GM23338 (cell line): Measurements from ENCODE around the gene ZDHHC13. TPM values are rescaled to one million over a fixed set of nuclear protein-coding genes. Genes with fewer than 3 reads are reported as not detected.

Source experiments
- ATAC-seq: fragments of 200-7000 bp; cut with Tn5 transposase; 3 replicates; pipeline ENCODE4 v1.9.1; 2020
- DNase-seq: peaks from one replicate; pipeline ENCODE4 v3.0.0-alpha.2; 2015; ENCODE audit warnings: low spot score
- H2AFZ ChIP-seq: fragments of 200-600 bp; sonication (generic); 2 replicates; pipeline ENCODE4 v1.8.0; 2016; ENCODE audit warnings: antibody characterized with exemption, mild to moderate bottlenecking, moderate library complexity
- H3F3A ChIP-seq: fragments of 200-600 bp; sonication (generic); replicated peaks from 2 replicates; pipeline ENCODE4 v1.8.0; 2017; ENCODE audit warnings: antibody characterized with exemption, mixed run types, low read depth
- H3K27ac ChIP-seq: fragments of 200-600 bp; sonication (generic); 2 replicates; pipeline ENCODE4 v1.6.1; 2016; ENCODE audit warnings: low read depth
- H3K27me3 ChIP-seq: fragments of 200-600 bp; sonication (generic); 2 replicates; pipeline ENCODE4 v1.8.0; 2016; ENCODE audit warnings: mild to moderate bottlenecking, mixed run types, moderate library complexity; ENCODE audit not compliant: insufficient read depth
- H3K36me3 ChIP-seq: fragments of 200-600 bp; sonication (generic); 2 replicates; pipeline ENCODE4 v1.8.0; 2016; ENCODE audit warnings: mild to moderate bottlenecking; ENCODE audit not compliant: insufficient read depth
- H3K4me1 ChIP-seq: fragments of 200-600 bp; sonication (generic); 2 replicates; pipeline ENCODE4 v1.8.0; 2016; ENCODE audit warnings: mild to moderate bottlenecking, moderate library complexity; ENCODE audit not compliant: insufficient read depth
- H3K4me2 ChIP-seq: fragments of 200-600 bp; sonication (generic); 2 replicates; pipeline ENCODE4 v1.7.1; 2017; ENCODE audit warnings: mixed run types
- H3K4me3 ChIP-seq: fragments of 200-600 bp; sonication (generic); 2 replicates; pipeline ENCODE4 v1.6.1; 2016; ENCODE audit warnings: mixed run types
- H3K79me2 ChIP-seq: fragments of 200-600 bp; sonication (generic); replicated peaks from 2 replicates; pipeline ENCODE4 v1.8.0; 2017; ENCODE audit warnings: mild to moderate bottlenecking; ENCODE audit not compliant: insufficient read depth
- H3K9me2 ChIP-seq: fragments of 200-600 bp; sonication (generic); 2 replicates; pipeline ENCODE4 v1.8.0; 2017; ENCODE audit not compliant: insufficient read depth
- H4K20me1 ChIP-seq: fragments of 200-600 bp; sonication (generic); replicated peaks from 2 replicates; pipeline ENCODE4 v1.8.0; 2017; ENCODE audit warnings: mild to moderate bottlenecking; ENCODE audit not compliant: insufficient read depth
- H3K27ac Mint-ChIP-seq: 2 replicates; pipeline ENCODE4 v1.8.0; 2020; ENCODE audit warnings: inconsistent platforms, mild to moderate bottlenecking, moderate library complexity, mixed read lengths
- H3K27me3 Mint-ChIP-seq: 3 replicates; pipeline ENCODE4 v1.8.0; 2022; ENCODE audit warnings: low read depth, mild to moderate bottlenecking, moderate library complexity, mixed read lengths, inconsistent platforms; ENCODE audit not compliant: insufficient read depth, poor library complexity
- H3K36me3 Mint-ChIP-seq: 3 replicates; pipeline ENCODE4 v1.8.0; 2021; ENCODE audit warnings: low read depth, mild to moderate bottlenecking, inconsistent platforms, moderate library complexity, mixed read lengths
- H3K4me1 Mint-ChIP-seq: 3 replicates; pipeline ENCODE4 v1.8.0; 2020; ENCODE audit warnings: mild to moderate bottlenecking, inconsistent platforms, mixed read lengths
- H3K4me3 Mint-ChIP-seq: 3 replicates; pipeline ENCODE4 v1.8.0; 2021; ENCODE audit warnings: moderate library complexity, mild to moderate bottlenecking, inconsistent platforms, mixed read lengths
- H3K9me3 Mint-ChIP-seq: 3 replicates; pipeline ENCODE4 v1.8.0; 2020; ENCODE audit warnings: moderate library complexity, mild to moderate bottlenecking, inconsistent platforms, mixed read lengths
- CREB1 ChIP-seq: fragments of 250-450 bp; sonication (Bioruptor Pico); IDR thresholded peaks from 2 replicates; pipeline ENCODE4 v1.5.0; 2020; ENCODE audit warnings: low read depth, mild to moderate bottlenecking, moderate library complexity
- EZH2 ChIP-seq: fragments of 200-600 bp; sonication (generic); IDR thresholded peaks from one replicate; pipeline ENCODE4 v1.8.0; 2017; ENCODE audit warnings: antibody characterized with exemption, mild to moderate bottlenecking, low read depth; ENCODE audit not compliant: unreplicated experiment
- EZH2phosphoT487 ChIP-seq: fragments of 200-600 bp; sonication (generic); IDR thresholded peaks from one replicate; pipeline ENCODE4 v1.8.1; 2018; ENCODE audit warnings: antibody characterized with exemption; ENCODE audit not compliant: unreplicated experiment
- JUNB ChIP-seq: IDR thresholded peaks from one replicate; pipeline ENCODE4 v1.6.1; 2016; ENCODE audit warnings: antibody characterized with exemption; ENCODE audit not compliant: unreplicated experiment
- NANOG ChIP-seq: IDR thresholded peaks from 2 replicates; pipeline ENCODE4 v1.6.1; 2016; ENCODE audit warnings: antibody characterized with exemption, borderline replicate concordance
- POLR2AphosphoS5 ChIP-seq: IDR thresholded peaks from 2 replicates; pipeline ENCODE4 v1.6.1; 2016; ENCODE audit warnings: antibody characterized with exemption, low read depth
- STAT1 ChIP-seq: IDR thresholded peaks from one replicate; pipeline ENCODE4 v1.6.1; 2016; ENCODE audit warnings: antibody characterized with exemption; ENCODE audit not compliant: unreplicated experiment
- ZNF114 ChIP-seq: fragments of 250-450 bp; sonication (Bioruptor Pico); IDR thresholded peaks from 2 replicates; pipeline ENCODE4 v1.5.0; 2020; ENCODE audit warnings: mild to moderate bottlenecking, moderate library complexity
- ZNF331 ChIP-seq: fragments of 250-450 bp; sonication (Bioruptor Pico); IDR thresholded peaks from 2 replicates; pipeline ENCODE4 v1.5.0; 2020; ENCODE audit warnings: low read depth, mild to moderate bottlenecking, moderate library complexity
- polyA plus RNA-seq: library from polyadenylated mRNA; unstranded; fragments of >200 nt; fragmentation: Nextera tagmentation; extraction: Ambion mirVana; gene quantifications from 2 replicates; pipeline ENCODE4 v1.2.1, GENCODE V29; 2016
- total RNA-seq: library from RNA; depleted of rRNA; stranded (reverse); fragments of >200 nt; shearing (Covaris generic); gene quantifications from 2 replicates; pipeline ENCODE4 v1.2.3, GENCODE V29; 2014
- TF ChIP-seq, protein P1 (sequence below): IDR thresholded peaks from 2 replicates; pipeline ENCODE4 v1.6.1; 2016; ENCODE audit warnings: antibody characterized with exemption
- TF ChIP-seq, protein P2 (sequence below): IDR thresholded peaks from one replicate; pipeline ENCODE4 v1.6.1; 2018; ENCODE audit warnings: antibody characterized with exemption; ENCODE audit not compliant: unreplicated experiment
- TF ChIP-seq, protein P3 (sequence below), 2 experiments: fragments of 200-600 bp in 1 of 2; sonication (generic) in 1 of 2; conservative IDR thresholded peaks; 2 replicates each; pipeline versions ENCODE4 v1.5.1 to v1.6.1; 2016 to 2017; ENCODE audit warnings: antibody characterized with exemption in 2 of 2, low read depth in 2 of 2, mild to moderate bottlenecking in 2 of 2, moderate library complexity in 1 of 2
- TF ChIP-seq, protein P4 (sequence below): fragments of 250-450 bp; sonication (Bioruptor Pico); IDR thresholded peaks from 2 replicates; pipeline ENCODE4 v1.5.0; 2020; ENCODE audit warnings: mild to moderate bottlenecking, moderate library complexity

ZDHHC13 gene
- total and polyA plus RNA-seq, 2 experiments from 2014 or later, result 21.0 to 27.7 TPM

DNA sequence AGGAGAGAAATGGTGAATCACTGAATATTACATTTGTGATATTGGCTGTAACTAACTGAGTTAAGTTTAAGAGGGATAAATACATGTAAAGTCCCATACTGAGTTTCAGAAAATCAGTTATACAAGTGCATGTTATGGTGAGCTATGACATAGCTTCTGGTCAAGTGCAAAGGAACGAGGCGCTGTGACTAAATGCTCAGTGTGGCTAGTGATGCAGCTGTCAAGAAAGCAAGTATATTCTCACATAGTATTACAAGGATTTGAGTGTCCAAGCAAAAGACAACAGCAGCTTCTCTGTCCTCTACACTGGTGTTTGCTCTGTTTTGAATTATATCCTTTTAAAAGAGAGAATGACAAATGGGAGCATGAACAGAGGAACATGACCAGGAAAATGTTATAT is 44.7 kb downstream of the ZDHHC13 start:
- ATAC-seq, result no peak
- Histone ChIP-seq H3K9me2 (no peaks in the 10 kb centered on the region), H3F3A (no peaks in the 10 kb centered on the region), H3K4me2 (no peak overlapping the region), H4K20me1 (0 out of 2 replicates have a peak, but pooled peaks cover 3% of the 10 kb centered on the region), H3K36me3 (peaks cover 8% of the 10 kb centered on the region), H3K27ac (no peak overlapping the region), H3K27me3 (no peaks in the 10 kb centered on the region), H3K4me3 (no peak overlapping the region), H3K79me2 (no peaks in the 10 kb centered on the region), H3K4me1 (no peaks in the 10 kb centered on the region), H2AFZ (no peak overlapping the region)
- peaks cover 8% of the 10 kb centered on the region; the same call in 2 of the 3 replicates for H3K36me3 Mint-ChIP-seq
- no peaks in the 10 kb centered on the region for H3K27me3 Mint-ChIP-seq
- TF ChIP-seq JUNB, result no peak
- TF ChIP-seq, protein P1, sequence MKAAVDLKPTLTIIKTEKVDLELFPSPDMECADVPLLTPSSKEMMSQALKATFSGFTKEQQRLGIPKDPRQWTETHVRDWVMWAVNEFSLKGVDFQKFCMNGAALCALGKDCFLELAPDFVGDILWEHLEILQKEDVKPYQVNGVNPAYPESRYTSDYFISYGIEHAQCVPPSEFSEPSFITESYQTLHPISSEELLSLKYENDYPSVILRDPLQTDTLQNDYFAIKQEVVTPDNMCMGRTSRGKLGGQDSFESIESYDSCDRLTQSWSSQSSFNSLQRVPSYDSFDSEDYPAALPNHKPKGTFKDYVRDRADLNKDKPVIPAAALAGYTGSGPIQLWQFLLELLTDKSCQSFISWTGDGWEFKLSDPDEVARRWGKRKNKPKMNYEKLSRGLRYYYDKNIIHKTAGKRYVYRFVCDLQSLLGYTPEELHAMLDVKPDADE, result no peak
- TF ChIP-seq, protein P2, sequence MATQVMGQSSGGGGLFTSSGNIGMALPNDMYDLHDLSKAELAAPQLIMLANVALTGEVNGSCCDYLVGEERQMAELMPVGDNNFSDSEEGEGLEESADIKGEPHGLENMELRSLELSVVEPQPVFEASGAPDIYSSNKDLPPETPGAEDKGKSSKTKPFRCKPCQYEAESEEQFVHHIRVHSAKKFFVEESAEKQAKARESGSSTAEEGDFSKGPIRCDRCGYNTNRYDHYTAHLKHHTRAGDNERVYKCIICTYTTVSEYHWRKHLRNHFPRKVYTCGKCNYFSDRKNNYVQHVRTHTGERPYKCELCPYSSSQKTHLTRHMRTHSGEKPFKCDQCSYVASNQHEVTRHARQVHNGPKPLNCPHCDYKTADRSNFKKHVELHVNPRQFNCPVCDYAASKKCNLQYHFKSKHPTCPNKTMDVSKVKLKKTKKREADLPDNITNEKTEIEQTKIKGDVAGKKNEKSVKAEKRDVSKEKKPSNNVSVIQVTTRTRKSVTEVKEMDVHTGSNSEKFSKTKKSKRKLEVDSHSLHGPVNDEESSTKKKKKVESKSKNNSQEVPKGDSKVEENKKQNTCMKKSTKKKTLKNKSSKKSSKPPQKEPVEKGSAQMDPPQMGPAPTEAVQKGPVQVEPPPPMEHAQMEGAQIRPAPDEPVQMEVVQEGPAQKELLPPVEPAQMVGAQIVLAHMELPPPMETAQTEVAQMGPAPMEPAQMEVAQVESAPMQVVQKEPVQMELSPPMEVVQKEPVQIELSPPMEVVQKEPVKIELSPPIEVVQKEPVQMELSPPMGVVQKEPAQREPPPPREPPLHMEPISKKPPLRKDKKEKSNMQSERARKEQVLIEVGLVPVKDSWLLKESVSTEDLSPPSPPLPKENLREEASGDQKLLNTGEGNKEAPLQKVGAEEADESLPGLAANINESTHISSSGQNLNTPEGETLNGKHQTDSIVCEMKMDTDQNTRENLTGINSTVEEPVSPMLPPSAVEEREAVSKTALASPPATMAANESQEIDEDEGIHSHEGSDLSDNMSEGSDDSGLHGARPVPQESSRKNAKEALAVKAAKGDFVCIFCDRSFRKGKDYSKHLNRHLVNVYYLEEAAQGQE, result no peak
- no peak for TF ChIP-seq STAT1
- TF ChIP-seq, protein P3, sequence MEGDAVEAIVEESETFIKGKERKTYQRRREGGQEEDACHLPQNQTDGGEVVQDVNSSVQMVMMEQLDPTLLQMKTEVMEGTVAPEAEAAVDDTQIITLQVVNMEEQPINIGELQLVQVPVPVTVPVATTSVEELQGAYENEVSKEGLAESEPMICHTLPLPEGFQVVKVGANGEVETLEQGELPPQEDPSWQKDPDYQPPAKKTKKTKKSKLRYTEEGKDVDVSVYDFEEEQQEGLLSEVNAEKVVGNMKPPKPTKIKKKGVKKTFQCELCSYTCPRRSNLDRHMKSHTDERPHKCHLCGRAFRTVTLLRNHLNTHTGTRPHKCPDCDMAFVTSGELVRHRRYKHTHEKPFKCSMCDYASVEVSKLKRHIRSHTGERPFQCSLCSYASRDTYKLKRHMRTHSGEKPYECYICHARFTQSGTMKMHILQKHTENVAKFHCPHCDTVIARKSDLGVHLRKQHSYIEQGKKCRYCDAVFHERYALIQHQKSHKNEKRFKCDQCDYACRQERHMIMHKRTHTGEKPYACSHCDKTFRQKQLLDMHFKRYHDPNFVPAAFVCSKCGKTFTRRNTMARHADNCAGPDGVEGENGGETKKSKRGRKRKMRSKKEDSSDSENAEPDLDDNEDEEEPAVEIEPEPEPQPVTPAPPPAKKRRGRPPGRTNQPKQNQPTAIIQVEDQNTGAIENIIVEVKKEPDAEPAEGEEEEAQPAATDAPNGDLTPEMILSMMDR (conservative IDR thresholded peaks at IDR 0.05; ENCODE audit: low read depth in 2 of 2), result no peak
- TF ChIP-seq ZNF114 (CRISPR knock-in tag), result no peak
- no peak for TF ChIP-seq EZH2
- TF ChIP-seq, protein P4, sequence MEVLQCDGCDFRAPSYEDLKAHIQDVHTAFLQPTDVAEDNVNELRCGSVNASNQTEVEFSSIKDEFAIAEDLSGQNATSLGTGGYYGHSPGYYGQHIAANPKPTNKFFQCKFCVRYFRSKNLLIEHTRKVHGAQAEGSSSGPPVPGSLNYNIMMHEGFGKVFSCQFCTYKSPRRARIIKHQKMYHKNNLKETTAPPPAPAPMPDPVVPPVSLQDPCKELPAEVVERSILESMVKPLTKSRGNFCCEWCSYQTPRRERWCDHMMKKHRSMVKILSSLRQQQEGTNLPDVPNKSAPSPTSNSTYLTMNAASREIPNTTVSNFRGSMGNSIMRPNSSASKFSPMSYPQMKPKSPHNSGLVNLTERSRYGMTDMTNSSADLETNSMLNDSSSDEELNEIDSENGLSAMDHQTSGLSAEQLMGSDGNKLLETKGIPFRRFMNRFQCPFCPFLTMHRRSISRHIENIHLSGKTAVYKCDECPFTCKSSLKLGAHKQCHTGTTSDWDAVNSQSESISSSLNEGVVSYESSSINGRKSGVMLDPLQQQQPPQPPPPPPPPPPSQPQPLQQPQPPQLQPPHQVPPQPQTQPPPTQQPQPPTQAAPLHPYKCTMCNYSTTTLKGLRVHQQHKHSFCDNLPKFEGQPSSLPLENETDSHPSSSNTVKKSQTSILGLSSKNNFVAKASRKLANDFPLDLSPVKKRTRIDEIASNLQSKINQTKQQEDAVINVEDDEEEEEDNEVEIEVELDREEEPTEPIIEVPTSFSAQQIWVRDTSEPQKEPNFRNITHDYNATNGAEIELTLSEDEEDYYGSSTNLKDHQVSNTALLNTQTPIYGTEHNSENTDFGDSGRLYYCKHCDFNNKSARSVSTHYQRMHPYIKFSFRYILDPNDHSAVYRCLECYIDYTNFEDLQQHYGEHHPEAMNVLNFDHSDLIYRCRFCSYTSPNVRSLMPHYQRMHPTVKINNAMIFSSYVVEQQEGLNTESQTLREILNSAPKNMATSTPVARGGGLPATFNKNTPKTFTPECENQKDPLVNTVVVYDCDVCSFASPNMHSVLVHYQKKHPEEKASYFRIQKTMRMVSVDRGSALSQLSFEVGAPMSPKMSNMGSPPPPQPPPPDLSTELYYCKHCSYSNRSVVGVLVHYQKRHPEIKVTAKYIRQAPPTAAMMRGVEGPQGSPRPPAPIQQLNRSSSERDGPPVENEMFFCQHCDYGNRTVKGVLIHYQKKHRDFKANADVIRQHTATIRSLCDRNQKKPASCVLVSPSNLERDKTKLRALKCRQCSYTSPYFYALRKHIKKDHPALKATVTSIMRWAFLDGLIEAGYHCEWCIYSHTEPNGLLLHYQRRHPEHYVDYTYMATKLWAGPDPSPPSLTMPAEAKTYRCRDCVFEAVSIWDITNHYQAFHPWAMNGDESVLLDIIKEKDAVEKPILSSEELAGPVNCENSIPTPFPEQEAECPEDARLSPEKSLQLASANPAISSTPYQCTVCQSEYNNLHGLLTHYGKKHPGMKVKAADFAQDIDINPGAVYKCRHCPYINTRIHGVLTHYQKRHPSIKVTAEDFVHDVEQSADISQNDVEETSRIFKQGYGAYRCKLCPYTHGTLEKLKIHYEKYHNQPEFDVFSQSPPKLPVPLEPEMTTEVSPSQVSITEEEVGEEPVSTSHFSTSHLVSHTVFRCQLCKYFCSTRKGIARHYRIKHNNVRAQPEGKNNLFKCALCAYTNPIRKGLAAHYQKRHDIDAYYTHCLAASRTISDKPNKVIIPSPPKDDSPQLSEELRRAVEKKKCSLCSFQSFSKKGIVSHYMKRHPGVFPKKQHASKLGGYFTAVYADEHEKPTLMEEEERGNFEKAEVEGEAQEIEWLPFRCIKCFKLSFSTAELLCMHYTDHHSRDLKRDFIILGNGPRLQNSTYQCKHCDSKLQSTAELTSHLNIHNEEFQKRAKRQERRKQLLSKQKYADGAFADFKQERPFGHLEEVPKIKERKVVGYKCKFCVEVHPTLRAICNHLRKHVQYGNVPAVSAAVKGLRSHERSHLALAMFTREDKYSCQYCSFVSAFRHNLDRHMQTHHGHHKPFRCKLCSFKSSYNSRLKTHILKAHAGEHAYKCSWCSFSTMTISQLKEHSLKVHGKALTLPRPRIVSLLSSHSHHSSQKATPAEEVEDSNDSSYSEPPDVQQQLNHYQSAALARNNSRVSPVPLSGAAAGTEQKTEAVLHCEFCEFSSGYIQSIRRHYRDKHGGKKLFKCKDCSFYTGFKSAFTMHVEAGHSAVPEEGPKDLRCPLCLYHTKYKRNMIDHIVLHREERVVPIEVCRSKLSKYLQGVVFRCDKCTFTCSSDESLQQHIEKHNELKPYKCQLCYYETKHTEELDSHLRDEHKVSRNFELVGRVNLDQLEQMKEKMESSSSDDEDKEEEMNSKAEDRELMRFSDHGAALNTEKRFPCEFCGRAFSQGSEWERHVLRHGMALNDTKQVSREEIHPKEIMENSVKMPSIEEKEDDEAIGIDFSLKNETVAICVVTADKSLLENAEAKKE (CRISPR knock-in tag), result no peak
- TF ChIP-seq NANOG, result no peak
- TF ChIP-seq POLR2AphosphoS5, result no peak
- no peak for TF ChIP-seq EZH2phosphoT487
- TF ChIP-seq ZNF331 (CRISPR knock-in tag), result no peak
- no peak for TF ChIP-seq CREB1 (CRISPR knock-in tag)
- peaks cover 4% of the 10 kb centered on the region; the same call in 2 of the 3 replicates for H3K4me1 Mint-ChIP-seq
- H3K27ac Mint-ChIP-seq, result no peak overlapping the region
- no peaks in the 10 kb centered on the region for H3K9me3 Mint-ChIP-seq
- H3K4me3 Mint-ChIP-seq, result no peak overlapping the region
- no peak for DNase-seq
